NB4 (cell line): ENCODE data around the gene NUDT21.

Experiments used
- DNase-seq: peaks from one replicate; pipeline ENCODE4 v3.0.0; 2010; ENCODE audit warnings: low read depth
- H3K4me3 ChIP-seq: one replicate; pipeline ENCODE4 v1.5.1; 2011; ENCODE audit warnings: mild to moderate bottlenecking, low read depth, low read length, moderate library complexity
- CTCF ChIP-seq: IDR thresholded peaks from one replicate; pipeline ENCODE4 v1.5.1; 2012; ENCODE audit warnings: low read depth, low read length
- MYC ChIP-seq: IDR thresholded peaks from 2 replicates; pipeline ENCODE4 v1.6.1; 2011; ENCODE audit warnings: low read depth, low read length
- POLR2A ChIP-seq: IDR thresholded peaks from 2 replicates; pipeline ENCODE4 v1.6.1; 2011; ENCODE audit warnings: mild to moderate bottlenecking; ENCODE audit not compliant: insufficient read length; ENCODE audit errors: extremely low read depth
- TF ChIP-seq, protein P1 (sequence below): IDR thresholded peaks from 2 replicates; pipeline ENCODE4 v1.6.1; 2011; ENCODE audit warnings: low read depth, low read length

Gene NUDT21

GRCh38 chr16:56483394-56483793 lies 32.3 kb upstream of the NUDT21 start:
- no peak overlapping the region for H3K4me3 ChIP-seq
- DNase-seq: no peak
- no peak for TF ChIP-seq POLR2A
- TF ChIP-seq, protein P1, sequence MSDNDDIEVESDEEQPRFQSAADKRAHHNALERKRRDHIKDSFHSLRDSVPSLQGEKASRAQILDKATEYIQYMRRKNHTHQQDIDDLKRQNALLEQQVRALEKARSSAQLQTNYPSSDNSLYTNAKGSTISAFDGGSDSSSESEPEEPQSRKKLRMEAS: no peak
- TF ChIP-seq CTCF: no peak
- TF ChIP-seq MYC: no peak

DNA sequence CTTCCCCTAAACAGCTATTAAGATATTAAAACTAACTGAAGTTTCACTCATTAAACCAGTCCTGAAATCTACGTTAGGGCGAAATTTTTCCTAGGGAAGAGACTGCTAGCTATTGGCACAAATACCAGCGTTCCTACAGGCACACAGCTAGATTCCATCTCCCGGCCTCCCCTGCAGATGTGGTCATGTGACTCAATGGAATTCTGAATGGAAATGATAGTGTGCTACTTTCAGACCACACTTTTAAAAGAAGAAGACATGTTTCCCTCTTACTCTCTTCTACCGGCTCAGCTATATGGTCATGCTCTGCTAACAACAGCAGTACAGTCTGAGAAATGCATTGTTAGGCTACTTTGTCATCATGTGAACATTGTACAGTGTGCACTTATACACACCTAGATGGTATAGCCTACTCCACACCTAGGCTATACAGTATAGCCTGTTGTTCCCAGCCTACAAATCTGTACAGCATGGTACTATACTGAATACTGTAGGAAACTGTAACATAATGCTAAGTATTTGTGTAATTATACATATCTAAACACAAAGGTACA lies 31.6 kb upstream of the NUDT21 start:
- TF ChIP-seq CTCF (no peak), POLR2A (no peak), MYC (no peak)
- TF ChIP-seq, protein P1: no peak
- no peak for DNase-seq
- no peak overlapping the region for H3K4me3 ChIP-seq

GRCh38 chr16:56481468-56482122 lies 30.5 kb upstream of the NUDT21 start:
- TF ChIP-seq, protein P1: no peak
- TF ChIP-seq MYC (no peak), POLR2A (no peak), CTCF (no peak)
- DNase-seq: no peak
- no peak overlapping the region for H3K4me3 ChIP-seq

DNA sequence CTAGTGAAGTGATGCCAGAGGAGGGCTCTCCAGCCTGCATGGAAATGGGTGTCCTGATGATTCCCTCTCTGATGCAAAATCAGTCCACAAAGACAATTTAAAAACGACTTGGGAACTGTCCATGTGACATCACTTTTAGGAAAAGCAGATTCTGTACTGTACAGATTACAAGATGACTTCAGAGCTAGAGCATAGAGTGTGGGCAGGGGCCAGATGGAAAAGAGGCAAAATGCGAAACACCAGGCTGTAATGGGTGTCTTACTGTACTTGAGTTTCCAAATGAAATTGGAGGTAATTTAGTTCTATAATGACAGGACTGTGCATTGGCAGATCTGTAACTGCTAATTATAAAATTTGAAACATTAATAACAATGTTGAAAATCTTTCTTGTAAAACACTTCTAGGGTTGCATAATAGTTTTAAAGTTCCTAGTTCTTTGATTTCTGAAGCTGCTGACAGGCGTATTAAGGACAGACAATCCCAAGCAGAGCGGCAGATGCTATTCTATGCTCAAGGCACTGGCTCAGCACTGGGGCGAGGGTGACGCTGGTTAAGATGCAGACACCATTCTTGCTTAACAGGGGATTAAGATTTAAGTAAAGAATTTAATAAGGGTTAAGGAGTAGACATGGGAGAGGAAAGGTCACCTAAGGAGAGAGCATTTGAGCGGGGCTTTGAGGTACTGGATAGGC lies 29.8 kb upstream of the NUDT21 start:
- DNase-seq: no peak
- H3K4me3 ChIP-seq: no peak overlapping the region
- TF ChIP-seq CTCF: no peak
- TF ChIP-seq MYC: no peak
- no peak for TF ChIP-seq POLR2A
- TF ChIP-seq, protein P1: no peak

GRCh38 chr16:56479469-56479868 lies 28.3 kb upstream of the NUDT21 start:
- no peak overlapping the region for H3K4me3 ChIP-seq
- TF ChIP-seq POLR2A (no peak), CTCF (no peak), MYC (no peak)
- TF ChIP-seq, protein P1: no peak
- DNase-seq: no peak
